ENCODE measurements around the gene ERFE. TPM values are rescaled to one million over a fixed set of nuclear protein-coding genes. Genes with fewer than 3 reads are reported as not detected.

Gene ERFE
- total and polyA plus RNA-seq, 2 donors (not counting 1 experiment from before 2014, with no cell fraction given): 0.17 TPM; not detected in 1

DNA sequence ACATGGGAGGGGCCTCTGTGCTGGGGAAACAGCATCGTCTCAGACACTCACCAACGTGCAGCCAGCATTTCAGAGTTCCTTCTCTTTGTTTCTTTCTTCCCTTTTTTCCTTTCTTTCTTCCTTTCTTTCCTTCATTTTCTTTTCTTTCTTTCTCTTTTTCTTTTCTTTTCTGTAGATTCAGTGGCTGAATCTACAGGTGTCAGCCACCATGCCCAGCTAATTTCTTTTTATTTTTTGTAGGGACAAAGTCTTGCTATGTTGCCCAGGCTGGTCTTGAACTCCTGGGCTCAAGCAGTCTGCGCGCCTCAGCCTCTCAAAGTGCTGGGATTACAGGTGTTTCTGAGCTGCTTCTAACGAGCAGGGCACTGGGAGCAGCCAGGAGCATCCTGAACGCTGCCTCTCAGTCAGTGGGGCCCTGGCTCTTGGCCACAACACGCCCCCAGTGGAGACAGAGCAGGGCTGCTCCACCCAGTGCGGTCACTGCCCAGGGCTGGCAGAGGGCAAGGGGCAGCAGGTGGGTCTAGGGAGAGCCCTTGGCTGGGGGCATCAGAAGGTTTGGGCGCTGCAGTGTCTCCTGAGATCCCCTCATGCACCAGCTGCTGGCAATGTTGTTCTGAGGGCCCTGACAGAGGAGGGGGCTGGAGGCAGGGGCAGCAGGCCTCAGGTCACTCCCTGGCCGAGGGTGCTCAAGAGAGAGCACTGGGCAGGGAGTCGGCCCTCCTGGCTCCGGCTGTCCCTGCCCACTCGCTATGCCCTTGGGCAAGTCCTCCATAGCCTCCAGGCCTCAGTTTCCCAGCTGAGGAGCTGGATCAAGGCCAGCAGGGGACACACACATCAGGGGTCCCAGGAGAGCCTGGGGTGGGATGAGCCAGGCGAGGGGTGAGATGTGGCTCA lies 25.0 kb upstream of the ERFE start:
- Histone ChIP-seq H3K9ac (ENCODE audit: low read length) (no peak overlapping the region), H3K9me3 (ENCODE audit: control extremely low read depth in 1 of 3, control insufficient read depth in 2 of 3, insufficient read depth in 1 of 3, low read length in 2 of 3) (no peaks in the 10 kb centered on the region), H2AFZ (ENCODE audit: insufficient read depth, low read depth, low read length, poor library complexity, severe bottlenecking) (no peak overlapping the region), H3K4me2 (replicated peaks; ENCODE audit: low read depth, low read length, poor library complexity, severe bottlenecking) (no peak overlapping the region), H4K20me1 (ENCODE audit: control insufficient read depth, insufficient read depth, low read length, poor library complexity, severe bottlenecking) (no peaks in the 10 kb centered on the region), H3K79me2 (ENCODE audit: control insufficient read depth, insufficient read depth, low read length) (no peaks in the 10 kb centered on the region), H3K27ac (ENCODE audit: low read length in 2 of 2) (no peak overlapping the region), H3K36me3 (replicated peaks in 1 of 2; ENCODE audit: control extremely low read depth in 1 of 2, control insufficient read depth in 1 of 2, extremely low read depth in 1 of 2, insufficient read depth in 2 of 2, low read length in 1 of 2) (no peaks in the 10 kb centered on the region), H3K27me3 (replicated peaks in 1 of 4; ENCODE audit: control extremely low read depth in 1 of 4, control insufficient read depth in 3 of 4, insufficient read depth in 4 of 4, low read length in 3 of 4) (no peaks in the 10 kb centered on the region), H3K4me1 (ENCODE audit: control insufficient read depth in 2 of 2, insufficient read depth in 2 of 2, low read length in 2 of 2) (peaks cover 6 to 8% of the 10 kb centered on the region in 2 donors), H3K4me3 (ENCODE audit: control extremely low read depth in 1 of 5, extremely low read depth in 1 of 5, insufficient read depth in 1 of 5, low read depth in 2 of 5, low read length in 4 of 5) (no peak overlapping the region)
- DNase-seq (no peak), ATAC-seq (ENCODE audit: low read depth) (no peak)
- no peaks in the 10 kb centered on the region for H3K27me3 Mint-ChIP-seq
- H3K4me1 Mint-ChIP-seq: peaks cover 8% of the 10 kb centered on the region
- ChIA-PET POLR2A (no interaction called here), CTCF (no interaction called here)
- no peak for TF ChIP-seq EZH2 (IDR thresholded peaks at IDR 0.05; ENCODE audit: borderline replicate concordance, insufficient read depth, low read depth, low read length, poor library complexity, severe bottlenecking)
- TF ChIP-seq, protein P1, sequence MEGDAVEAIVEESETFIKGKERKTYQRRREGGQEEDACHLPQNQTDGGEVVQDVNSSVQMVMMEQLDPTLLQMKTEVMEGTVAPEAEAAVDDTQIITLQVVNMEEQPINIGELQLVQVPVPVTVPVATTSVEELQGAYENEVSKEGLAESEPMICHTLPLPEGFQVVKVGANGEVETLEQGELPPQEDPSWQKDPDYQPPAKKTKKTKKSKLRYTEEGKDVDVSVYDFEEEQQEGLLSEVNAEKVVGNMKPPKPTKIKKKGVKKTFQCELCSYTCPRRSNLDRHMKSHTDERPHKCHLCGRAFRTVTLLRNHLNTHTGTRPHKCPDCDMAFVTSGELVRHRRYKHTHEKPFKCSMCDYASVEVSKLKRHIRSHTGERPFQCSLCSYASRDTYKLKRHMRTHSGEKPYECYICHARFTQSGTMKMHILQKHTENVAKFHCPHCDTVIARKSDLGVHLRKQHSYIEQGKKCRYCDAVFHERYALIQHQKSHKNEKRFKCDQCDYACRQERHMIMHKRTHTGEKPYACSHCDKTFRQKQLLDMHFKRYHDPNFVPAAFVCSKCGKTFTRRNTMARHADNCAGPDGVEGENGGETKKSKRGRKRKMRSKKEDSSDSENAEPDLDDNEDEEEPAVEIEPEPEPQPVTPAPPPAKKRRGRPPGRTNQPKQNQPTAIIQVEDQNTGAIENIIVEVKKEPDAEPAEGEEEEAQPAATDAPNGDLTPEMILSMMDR (IDR thresholded peaks at IDR 0.05): no peak
- no peak overlapping the region for H3K27ac Mint-ChIP-seq
- 83% methylated on average over 14 of the region's 14 CpGs for WGBS (ENCODE audit: insufficient coverage)
- intact Hi-C loops (cut with micrococcal nuclease): no loop called here
- no peaks in the 10 kb centered on the region for H3K9me3 Mint-ChIP-seq (ENCODE audit: insufficient read depth)
- H3K4me3 Mint-ChIP-seq: no peak overlapping the region

DNA sequence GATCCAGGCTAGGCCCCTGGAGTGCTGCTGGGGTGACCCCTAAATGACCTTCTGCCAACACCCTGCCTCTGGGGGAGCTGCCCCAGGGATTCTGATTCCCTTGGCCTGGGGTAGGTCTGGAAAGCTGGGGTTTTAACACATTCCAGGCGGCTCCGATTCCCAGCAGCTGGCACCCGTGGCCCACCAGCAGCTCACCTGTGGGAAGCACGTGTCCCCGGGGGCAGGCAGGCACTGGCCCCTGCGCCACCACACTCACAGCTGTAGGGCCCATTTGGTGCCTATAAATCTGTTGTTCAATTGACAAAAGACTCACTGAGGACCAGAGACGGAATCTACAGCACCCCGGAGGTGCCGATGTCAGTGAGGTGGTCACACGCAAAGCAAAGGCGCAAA lies 24.4 kb upstream of the ERFE start:
- Histone ChIP-seq H3K9me3 (ENCODE audit: control extremely low read depth in 1 of 3, control insufficient read depth in 2 of 3, insufficient read depth in 1 of 3, low read length in 2 of 3) (peaks cover 0 to 2% (median 0%) of the 10 kb centered on the region in 3 donors), H3K36me3 (replicated peaks in 1 of 2; ENCODE audit: control extremely low read depth in 1 of 2, control insufficient read depth in 1 of 2, extremely low read depth in 1 of 2, insufficient read depth in 2 of 2, low read length in 1 of 2) (no peaks in the 10 kb centered on the region), H2AFZ (ENCODE audit: insufficient read depth, low read depth, low read length, poor library complexity, severe bottlenecking) (no peak overlapping the region), H3K27ac (ENCODE audit: low read length in 2 of 2) (no peak overlapping the region), H3K27me3 (replicated peaks in 1 of 4; ENCODE audit: control extremely low read depth in 1 of 4, control insufficient read depth in 3 of 4, insufficient read depth in 4 of 4, low read length in 3 of 4) (peaks cover 0 to 3% (median 0%) of the 10 kb centered on the region in 4 experiments), H3K4me3 (ENCODE audit: control extremely low read depth in 1 of 5, extremely low read depth in 1 of 5, insufficient read depth in 1 of 5, low read depth in 2 of 5, low read length in 4 of 5) (no peak overlapping the region), H3K9ac (ENCODE audit: low read length) (no peak overlapping the region), H4K20me1 (ENCODE audit: control insufficient read depth, insufficient read depth, low read length, poor library complexity, severe bottlenecking) (no peaks in the 10 kb centered on the region), H3K4me2 (replicated peaks; ENCODE audit: low read depth, low read length, poor library complexity, severe bottlenecking) (no peak overlapping the region), H3K4me1 (ENCODE audit: control insufficient read depth in 2 of 2, insufficient read depth in 2 of 2, low read length in 2 of 2) (peaks cover 12 to 14% of the 10 kb centered on the region in 2 donors), H3K79me2 (ENCODE audit: control insufficient read depth, insufficient read depth, low read length) (no peaks in the 10 kb centered on the region)
- no peak overlapping the region for H3K4me3 Mint-ChIP-seq
- peaks cover 8% of the 10 kb centered on the region for H3K4me1 Mint-ChIP-seq
- 92% methylated on average over 11 of the region's 11 CpGs for WGBS (ENCODE audit: insufficient coverage)
- DNase-seq: no peak
- POLR2A ChIA-PET: no interaction called here
- ATAC-seq (ENCODE audit: low read depth): no peak
- H3K27me3 Mint-ChIP-seq: no peaks in the 10 kb centered on the region
- no peak overlapping the region for H3K27ac Mint-ChIP-seq
- CTCF ChIA-PET: no interaction called here
- intact Hi-C loops (cut with micrococcal nuclease): no loop called here
- no peaks in the 10 kb centered on the region for H3K9me3 Mint-ChIP-seq (ENCODE audit: insufficient read depth)
- TF ChIP-seq EZH2 (IDR thresholded peaks at IDR 0.05; ENCODE audit: borderline replicate concordance, insufficient read depth, low read depth, low read length, poor library complexity, severe bottlenecking): no peak
- TF ChIP-seq, protein P1 (IDR thresholded peaks at IDR 0.05): no peak

Data from B cell (primary cell).